ENCODE measurements around the gene LRIT2. TPM values are rescaled to one million over a fixed set of nuclear protein-coding genes. Genes with fewer than 3 reads are reported as not detected.
A peak's percentile ranks its signal among the peaks of the same experiment; 100 is the strongest.

Gene LRIT2
- total RNA-seq, 1 experiment from 2014 or later, result not detected

DNA sequence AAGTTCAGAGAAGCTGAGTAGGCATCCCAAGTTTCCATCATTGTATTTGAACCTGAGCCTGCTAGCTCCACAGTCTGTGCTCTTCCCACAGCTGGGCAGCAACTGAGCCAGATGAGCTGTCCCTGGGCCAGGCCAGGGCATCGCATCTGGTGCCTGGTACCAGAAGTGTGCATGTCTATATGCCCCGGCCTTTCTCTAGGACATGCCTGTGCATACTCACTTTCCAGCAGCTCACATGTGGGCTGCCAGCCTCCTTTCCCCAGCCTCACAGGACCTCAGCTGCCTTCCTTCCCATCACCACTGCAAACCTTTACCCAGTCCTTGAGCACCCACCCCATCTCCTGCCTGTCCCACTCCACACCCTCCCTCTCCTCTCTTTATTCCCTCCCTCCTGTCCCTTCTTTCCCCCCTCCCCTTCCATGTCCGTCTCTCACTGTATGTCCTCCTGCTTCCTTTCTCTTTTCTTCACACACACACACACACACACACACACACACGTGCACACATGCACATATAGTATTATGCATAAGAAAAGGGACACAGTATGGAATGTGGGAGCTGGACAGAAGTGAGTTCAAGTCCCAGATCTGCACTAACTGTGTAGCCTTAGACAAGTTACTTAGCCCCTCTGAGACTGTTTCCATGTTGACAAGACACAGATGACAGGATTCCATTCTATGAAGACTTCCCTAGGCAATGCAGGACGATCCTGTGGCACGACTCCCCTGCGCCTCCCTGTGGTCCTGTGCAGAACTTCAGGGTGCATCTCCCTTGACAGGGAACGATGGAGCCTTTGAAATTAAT, 20.1 kb downstream of the LRIT2 start:
- peak; percentile 24 for DNase-seq (ENCODE audit: low read depth)

DNA sequence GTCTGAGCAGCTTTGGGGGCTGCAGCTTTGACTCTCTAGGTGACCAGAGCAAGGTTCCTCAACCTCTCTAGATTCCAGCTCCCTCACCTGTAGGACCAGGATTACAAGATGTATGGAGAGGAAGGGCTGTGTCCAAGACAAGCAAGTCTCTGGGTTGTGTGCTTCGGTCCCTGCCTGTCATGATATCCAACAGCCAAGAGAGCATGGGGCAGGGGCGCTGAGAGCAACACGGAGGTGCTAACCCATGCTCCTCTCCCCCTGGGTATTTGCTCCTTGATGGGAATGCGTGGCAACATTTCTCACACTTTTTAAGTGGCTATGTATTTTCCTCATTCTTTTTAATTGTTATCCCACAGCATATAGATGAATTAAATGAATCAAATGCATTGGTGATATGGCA, 20.7 kb downstream of the LRIT2 start:
- DNase-seq (ENCODE audit: low read depth), result no peak

DNA sequence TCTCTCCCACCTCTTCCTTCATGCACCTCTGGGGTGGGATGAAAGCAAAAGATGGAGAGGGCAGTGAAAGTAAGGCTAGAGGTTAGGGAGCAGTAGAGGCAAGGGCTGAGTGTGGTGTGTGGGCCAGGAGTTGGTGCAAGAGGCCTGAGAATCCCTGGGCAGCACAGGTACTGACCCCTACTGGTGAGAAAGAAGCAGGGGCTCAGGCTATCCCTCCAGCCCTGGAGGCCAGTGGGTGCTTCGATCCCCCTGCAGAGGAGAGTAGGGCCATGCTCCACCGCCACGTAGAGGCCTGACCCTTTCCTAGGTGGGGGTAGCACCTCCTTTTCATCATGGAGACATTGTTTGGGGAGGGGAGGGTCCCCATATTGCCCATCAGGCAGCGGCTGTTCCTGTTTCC, 21.2 kb downstream of the LRIT2 start:
- DNase-seq (ENCODE audit: low read depth), result no peak

DNA sequence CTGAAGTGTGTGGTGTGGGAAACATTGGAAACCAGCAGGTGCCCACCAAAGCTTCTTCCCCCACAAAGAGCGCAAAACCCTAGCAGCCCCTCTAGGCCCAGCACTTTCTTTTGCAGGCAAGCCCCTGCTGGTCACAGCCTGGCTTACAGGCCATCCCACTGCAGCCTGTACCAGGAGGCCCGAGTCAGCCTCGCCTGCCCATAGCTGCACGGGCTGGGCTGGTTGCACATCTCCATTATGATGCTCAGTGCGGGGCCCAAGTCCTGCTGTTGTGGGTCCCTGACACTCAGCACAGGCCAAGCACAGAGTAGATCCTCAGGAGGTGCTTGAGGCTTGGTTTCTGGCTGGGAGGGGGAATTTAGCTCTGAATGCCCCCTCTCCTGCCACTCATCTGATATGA, 23.0 kb downstream of the LRIT2 start:
- DNase-seq (ENCODE audit: low read depth), result no peak

DNA sequence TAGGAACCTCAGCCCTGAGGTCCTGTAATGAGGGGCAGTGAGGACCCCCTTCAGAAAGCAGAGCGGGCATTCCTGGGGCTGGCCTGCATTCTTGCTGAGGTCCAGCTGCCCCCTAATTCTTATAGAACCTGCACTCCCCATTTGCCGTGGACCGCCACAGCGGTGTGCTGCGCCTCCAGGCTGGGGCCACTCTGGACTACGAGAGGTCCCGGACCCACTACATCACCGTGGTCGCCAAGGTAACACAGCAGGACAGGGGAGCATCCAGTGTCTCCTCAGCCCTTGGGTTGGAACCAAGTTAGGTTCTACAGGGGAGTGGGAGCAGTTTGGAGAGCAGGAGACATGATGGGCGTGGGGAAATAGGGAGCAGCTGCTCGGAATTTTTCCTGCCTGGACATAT, 23.7 kb downstream of the LRIT2 start:
- no peak for DNase-seq (ENCODE audit: low read depth)

DNA sequence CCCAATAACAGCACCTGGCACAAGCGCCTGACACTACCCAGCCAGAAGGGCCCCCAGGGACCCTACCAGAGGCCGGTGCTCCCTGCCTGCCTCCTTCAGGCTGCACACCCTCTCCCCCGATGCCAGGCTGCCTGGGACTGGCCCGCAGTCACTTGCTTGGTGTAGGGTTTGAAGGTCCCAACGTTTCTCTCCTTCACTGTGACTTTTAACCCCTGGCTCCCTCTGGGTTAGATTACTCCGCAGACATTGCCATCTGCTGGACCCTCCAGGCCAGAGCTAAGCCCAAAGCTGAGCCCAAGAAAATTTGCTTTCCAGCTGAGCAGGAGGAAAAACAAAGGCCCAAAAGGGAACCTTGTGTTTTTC, 24.1 kb downstream of the LRIT2 start:
- DNase-seq (ENCODE audit: low read depth), result no peak

DNA sequence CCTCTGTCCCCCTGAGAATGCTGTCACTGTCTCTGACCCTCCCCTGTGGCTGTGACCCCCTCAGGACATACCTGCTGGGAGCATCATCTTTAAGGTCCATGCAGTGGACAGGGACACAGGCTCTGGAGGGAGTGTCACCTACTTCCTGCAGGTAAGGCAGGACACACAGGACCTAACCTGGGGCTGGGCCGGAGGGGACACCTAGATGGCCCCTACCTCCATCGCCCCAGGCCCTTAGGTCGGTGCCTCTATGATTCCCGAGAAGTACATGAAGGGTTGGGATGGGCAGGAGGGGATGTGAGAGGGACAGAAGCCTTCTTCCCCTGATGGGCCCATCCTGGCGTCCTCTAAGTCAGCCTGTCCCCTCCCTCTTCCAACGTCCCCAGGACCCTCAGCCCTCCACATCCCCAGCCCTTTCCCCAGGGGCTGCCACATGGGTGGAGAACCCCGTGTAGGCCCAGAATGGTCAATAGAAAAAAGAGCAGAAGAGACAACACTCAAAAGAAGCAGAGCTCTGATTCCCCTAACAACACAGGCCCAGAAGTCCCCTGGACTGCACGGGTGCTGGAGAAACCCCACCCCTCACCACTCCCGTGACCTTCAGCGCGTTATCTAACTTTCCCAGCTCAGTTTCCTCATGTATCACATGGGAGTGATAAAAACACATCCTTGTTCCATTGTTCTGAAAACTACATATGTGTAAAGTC, 24.7 kb downstream of the LRIT2 start:
- no peak for DNase-seq (ENCODE audit: low read depth)

DNA sequence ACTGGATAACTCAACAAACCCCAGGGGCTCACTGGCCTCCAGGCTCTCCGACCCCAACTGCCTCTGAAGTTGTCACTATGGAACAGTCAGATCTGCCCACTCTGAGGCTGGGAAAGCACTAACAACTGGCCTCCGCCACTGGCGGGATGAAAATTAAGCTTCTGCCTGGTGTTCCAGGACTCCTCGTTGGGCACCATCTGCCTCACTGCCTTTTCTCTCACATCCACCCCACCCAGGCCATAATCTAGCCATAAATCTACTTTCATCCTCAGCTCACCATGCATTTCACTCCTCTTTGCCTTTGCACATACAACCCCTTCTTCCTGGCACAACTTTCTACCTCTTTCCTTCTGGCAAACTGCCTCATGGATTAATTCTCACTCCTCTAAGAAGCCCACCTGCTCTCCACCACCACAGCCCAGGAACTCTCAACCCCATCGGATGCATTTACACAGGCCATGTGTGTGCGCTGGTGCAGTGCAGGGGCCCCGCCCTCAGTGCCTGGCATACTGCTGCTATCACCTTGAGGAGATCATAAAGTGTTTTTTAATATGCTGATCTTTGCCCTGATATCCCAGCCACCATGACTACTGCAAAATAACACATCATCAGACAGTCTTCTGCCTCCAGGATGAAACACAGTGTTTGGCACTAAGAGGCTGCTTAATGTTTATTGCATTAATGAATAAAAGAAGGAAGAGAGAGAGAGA, 27.0 kb downstream of the LRIT2 start:
- no peak for DNase-seq (ENCODE audit: low read depth)

DNA sequence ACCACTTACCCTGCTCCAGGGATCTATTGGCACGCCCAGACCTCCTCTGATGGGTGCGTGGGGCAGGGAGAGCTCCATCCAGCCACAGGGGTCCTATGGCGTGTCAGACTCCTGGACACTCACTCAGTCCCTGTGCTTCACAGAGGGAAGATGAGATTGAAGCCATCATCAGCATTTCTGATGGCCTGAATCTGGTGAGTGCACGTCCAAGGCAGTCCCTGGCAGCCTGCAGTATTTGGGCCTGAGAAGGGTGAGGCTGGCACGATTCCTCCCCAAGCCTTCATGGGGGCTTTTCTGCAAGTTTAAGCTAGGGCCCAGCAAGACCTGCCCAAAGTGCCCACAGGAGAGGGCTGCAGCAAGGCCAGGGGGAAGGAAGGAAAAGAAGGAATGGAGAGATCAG, 27.7 kb downstream of the LRIT2 start:
- no peak for DNase-seq (ENCODE audit: low read depth)

DNA sequence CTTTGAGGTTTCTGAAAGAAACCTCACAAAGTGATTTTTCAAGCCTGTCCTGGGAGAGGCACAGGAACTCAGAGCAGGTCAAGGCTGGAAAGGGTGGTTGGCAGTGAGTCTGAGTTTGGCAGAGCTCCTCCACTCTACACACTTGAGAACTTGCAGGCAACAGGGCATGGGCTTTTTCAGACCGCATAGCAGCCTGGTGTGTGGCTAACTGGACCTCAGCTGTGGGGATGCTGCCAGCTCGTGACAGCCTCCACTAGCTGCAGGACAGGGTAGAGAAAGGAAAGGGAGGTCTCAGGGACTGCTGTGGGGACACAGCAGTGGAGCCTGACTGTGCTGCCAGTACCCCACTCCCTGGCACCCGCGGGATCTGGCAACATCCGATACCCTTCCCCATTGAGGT, 28.4 kb downstream of the LRIT2 start:
- DNase-seq (ENCODE audit: low read depth), result no peak

DNA sequence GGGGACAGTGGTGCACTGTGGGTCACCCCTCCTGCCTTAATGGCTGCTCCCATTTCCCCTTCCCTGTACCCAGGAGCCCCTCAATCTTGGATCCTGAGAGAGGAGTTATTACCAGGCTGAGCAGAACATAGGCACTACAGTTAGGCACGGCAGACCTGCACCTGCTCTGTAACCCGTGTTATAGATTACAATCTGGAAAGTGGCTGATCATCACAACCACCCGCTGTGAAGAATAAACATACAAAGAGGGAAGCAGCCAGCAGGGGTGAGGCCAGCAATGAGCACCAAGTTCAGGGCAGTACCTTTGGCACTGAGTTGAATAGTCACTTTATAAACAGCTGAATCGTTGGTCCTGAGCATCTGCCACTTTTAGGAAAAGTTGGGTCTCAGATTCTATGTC, 29.3 kb downstream of the LRIT2 start:
- no peak for DNase-seq (ENCODE audit: low read depth)

DNA sequence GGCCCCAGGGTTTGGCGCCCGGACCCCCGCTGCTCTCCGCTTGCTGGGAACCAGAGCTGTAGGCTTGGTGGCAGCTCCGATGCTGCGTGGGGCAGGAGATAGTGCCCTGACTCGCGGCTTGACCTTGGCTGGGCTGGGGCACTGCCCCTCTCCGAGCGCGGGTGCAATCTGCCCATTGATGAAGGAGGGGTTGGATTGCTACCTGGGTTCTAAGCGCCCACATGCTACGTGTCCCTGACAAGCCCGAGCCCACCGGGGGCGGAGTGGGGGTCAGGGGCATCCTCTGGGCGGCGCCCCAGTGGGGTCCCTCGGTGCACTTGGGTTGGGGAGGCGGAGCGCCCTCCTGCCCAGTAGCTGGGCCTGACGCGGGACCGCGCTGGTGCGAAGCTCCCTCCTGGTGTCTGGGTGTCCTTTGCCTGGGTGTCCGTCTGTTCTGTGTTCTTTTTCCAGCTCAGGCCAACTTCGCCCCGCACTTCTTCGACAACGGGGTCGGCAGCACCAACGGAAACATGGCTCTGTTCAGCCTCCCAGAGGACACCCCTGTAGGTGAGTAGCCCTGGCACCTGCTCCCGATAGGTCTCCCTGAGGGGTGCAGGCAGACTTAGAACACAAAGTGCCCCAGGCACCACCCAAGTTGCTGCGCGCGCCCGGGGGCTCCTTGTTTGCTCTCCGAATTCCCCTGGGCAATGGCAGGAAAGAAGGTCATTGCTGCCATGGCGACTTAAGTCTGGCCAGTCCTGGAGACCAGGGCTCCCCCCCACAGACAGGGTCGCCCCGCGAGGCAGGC, 30.1 kb downstream of the LRIT2 start:
- DNase-seq (ENCODE audit: low read depth), result no peak

DNA sequence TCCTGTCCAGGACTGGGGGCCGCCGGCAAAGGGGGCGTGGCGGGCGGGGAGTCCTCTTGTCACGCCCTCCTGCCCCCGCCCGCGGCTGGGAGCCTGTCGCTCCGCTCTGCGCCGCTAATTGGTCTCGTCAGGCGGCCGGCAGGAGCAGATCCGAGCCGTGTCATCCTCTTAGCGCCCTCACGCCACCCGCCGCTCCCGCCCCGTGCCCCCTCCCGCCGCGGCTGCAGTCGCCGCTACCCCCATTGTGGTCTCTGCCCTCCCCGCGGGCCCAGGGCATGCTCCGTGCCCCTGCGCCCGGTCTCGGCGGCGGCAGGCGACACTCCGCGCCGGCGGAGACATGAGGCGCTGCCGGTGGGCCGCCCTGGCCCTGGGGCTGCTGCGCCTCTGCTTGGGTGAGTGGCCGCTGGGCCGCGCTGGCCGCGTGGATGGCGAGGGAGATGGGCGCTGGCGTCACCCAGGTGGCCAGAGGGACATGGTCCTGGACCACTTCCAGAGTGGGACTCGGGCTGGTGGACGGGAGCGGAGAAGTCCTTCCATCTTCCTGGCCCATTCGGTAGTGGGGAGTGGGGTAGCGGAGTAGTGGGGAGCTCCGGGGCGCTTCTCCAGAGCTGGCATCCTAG, 30.8 kb downstream of the LRIT2 start, which contains the start of gene CDHR1:
Gene CDHR1 (plus strand): TSS at position 114 of the 620 bp plus-strand sequence. CDS start 224 bp downstream, at position 338.
- DNase-seq (ENCODE audit: low read depth), result no peak

DNA sequence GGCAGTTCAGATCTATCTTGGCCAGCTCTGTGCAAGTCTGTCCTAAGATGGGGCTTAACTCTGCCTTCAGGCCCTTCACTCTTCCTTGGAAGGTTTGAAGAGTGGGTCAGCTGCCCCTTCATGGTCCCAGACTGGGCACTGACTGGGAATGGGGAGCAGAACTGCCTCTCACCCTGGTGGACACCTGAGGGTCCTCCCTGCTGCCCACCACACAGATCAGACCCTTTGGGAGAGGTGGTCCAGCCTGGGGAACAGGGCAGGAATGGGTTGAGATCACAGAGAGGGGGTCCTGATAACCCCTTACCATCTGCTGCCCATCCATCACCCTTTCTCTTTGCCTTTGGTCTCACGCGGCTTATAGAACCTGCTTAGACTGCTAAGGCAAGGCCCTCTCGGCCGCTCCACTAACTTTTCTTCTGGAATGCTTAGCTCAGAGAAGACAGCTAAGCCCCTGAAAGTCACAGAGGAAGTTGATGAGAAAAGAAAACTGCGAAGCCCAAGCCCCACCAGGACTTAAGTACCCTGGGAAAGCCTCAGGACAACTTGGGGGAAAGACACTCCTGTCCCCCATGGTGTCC, 31.4 kb downstream of the LRIT2 start:
- DNase-seq (ENCODE audit: low read depth), result no peak

DNA sequence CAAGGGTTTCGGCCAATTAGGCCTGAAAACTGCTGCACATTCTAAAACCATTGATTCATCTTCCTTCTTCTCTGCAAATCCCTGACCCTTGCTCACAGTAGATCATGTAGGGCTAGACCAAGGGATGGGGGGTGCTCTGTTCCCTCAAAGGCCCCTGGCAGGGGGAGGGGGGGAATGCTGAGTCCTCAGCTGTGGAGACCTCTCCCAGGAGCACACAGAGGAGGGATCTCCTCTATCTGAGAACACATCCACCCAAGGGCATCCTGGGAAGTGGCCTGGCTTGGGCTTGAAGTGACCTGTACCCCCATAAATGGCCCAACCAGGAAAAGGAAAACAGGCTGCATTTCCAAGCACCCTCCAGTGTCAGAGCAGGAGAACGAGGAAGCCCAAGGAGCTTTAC, 32.0 kb downstream of the LRIT2 start:
- DNase-seq (ENCODE audit: low read depth), result no peak

DNA sequence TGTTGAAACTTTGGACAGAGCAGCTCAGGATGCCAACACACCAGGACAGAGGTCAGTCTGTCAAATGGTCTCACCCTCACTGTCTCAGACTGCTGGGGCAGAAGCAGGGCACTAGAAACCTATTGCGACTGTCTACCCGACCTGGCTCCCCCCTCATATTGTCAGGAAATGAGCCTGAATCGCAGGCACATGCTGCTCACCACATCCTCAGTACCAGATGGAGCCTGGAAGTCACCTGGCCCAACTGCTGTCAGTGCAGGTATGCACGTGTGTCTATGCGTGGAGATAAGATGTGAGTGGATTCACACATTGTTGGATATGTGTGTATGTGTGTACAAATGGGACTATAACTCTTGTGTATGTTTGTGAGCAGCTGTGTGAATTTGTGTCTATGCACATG, 34.2 kb downstream of the LRIT2 start:
- no peak for DNase-seq (ENCODE audit: low read depth)

DNA sequence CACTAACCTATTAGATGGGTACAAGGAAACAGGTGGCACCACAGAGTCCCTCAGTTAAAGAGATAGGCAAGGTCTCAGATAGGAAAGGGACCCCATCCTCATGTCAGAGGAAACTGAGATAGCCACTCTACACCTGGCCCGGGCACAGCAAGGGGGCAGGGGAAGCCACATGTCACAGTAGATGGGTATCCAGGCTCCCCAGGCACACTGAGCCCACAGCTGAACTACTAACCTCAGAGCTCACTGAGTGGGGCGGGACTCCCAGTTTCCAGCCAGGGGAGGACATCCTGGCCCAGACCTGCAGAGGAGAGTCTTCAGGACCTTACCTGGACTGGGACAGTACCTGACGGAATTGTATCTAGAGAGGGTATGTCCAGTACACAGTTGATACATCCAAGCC, 34.7 kb downstream of the LRIT2 start:
- no peak for DNase-seq (ENCODE audit: low read depth)

DNA sequence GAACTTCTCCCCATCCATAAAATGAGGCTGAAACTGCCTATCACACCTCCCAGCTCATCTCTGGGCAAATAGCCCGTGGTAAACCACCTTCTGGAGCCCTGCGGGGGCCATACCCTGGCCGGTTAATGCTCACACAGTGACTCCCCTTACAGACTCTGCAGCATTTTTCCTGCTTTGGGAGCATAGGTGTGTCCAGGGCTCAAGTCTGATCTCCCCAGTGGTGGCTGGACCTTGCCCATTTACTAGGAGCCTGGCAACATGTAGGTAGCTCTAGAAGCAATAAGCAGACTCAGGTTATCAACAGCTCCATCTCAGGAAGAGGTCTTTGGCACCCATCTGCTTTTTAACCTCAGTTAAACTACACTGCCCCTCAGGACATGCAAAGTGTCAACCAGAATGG, 36.5 kb downstream of the LRIT2 start:
- no peak for DNase-seq (ENCODE audit: low read depth)

DNA sequence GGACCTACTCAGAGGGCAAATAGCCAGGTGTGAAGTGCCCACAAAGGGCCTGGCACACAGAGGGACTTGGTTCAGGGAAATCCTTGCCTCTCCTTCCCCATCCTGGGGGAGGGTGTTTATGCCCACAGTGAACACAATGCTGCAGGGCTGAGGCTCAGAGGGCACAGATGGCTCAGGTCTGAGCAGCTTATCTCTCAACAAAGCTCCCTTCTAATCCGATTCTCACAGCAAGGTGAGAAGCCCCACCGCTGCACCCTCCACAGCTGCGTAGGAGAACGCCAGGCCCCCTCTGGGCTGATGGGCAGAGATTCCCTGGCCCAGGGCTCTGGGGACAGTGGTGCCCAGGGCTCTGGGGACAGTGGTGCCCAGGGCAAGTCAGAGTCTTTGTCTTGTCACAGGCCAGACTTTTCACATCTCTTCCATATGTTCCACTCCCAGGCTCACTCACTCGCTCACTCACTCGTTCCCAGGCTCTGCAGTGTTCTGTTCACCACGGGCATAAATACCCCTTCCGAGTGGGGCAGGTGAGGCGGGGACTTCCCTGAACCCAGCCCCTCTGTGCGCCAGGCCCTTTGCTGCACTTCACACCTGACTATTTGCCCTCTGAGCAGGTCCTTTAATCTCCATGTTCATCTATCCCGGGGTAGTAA, 39.7 kb downstream of the LRIT2 start:
- no peak for DNase-seq (ENCODE audit: low read depth)

DNA sequence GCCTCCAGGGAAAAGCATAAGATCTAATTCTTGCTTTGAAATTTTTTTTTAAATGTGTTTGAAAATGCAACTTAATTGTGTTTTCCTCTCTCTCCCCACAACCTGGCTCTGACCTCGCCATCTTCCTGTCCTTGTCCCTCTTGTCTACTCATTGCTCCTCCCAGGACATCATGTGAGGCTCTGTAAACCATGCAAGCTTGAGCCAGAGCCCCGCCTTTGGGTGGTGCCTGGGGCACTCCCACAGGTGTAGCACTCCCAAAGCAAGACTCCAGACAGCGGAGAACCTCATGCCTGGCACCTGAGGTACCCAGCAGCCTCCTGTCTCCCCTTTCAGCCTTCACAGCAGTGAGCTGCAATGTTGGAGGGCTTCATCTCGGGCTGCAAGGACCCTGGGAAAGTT, 40.8 kb downstream of the LRIT2 start:
- no peak for DNase-seq (ENCODE audit: low read depth)

DNA sequence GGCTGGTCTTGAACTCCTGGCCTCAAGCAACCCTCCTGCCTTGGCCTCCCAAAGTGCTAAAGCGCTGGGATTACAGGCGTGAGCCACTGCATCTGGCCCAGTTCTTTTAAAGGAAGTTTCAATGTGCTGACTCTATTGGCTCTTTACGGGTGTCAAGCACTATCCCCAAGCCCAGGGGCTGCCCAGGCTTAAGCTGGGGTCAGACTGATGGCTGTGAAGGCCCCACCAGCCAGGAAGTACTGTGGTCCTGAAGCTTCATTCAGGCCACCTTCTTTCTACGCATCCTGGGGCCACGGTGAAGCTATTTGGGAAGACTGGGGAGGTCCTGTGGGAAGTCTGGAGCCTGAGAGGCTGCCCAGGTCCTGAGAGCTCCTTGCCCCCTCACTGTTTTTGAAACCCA, 43.7 kb downstream of the LRIT2 start:
- DNase-seq (ENCODE audit: low read depth), result no peak

All from M059J (cell line).